A549 (cell line): ENCODE measurements around the gene WFIKKN1.

Source experiments
- CTCF ChIP-seq: fragments of >200 bp; sonication (Bioruptor Twin); formaldehyde crosslinking; IDR thresholded peaks from 3 replicates; pipeline ENCODE4 v1.5.1; 2016
- EHMT2 ChIP-seq: fragments of 200-600 bp; sonication (generic); IDR thresholded peaks from 2 replicates; pipeline ENCODE4 v1.6.1; 2016; ENCODE audit warnings: antibody characterized with exemption, low read depth, mild to moderate bottlenecking, moderate library complexity
- PBX3 ChIP-seq: IDR thresholded peaks from 2 replicates; pipeline ENCODE4 v1.6.1; 2012
- POLR2A ChIP-seq: IDR thresholded peaks from 2 replicates; pipeline ENCODE4 v1.6.1; 2012; ENCODE audit warnings: mild to moderate bottlenecking, low read length
- RAD21 ChIP-seq, 2 experiments: fragments of >200 bp in 1 of 2; sonication (Bioruptor Twin) in 1 of 2; formaldehyde crosslinking in 1 of 2; IDR thresholded peaks in 1 of 2; conservative IDR thresholded peaks in 1 of 2; 2 replicates in 1 of 2; 3 replicates in 1 of 2; pipeline ENCODE4 v1.6.1; 2012 to 2018; ENCODE audit warnings: inconsistent platforms in 1 of 2
- REST ChIP-seq: fragments of 200-600 bp; sonication (generic); IDR thresholded peaks from 2 replicates; pipeline ENCODE4 v1.6.1; 2016; ENCODE audit warnings: antibody characterized with exemption, mild to moderate bottlenecking, moderate library complexity

DNA sequence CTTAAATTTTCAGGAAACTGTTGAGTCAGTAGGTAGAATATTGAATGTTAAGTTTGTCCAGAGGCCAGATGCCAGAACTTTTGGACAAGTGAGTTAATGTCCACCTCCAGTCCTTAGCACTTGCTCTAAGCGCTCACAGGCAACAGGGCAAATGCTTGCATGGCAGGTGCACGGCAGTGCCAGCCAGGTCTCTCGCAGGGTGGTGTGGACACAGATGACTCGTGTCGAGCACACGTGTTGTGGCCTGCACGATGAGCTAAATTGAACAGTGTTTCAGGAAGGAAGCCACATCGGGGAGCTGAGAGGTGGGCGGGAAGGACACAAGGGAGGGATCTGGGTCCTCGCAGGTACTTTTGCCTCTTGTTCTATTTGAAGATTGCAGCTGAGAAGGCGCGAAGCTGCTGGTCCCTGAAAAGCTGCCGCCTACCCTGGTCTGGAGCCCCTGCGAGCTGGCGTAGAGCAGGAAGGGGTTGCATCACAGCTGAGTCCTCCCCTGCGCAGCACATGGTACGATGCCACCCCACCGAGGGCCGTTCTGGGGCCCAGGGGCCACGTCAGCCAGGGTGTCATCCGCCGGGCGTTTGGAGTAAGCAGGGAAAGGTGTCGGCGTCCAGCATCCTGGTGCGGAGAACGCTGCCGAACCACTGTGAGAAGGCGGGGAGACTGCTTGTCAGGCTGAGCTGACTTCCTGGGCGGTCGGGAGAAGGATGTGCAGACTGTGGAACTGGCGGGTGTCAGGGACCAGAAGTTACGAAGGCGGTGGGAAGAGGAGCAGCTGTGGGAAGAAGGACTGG, 34.6 kb upstream of the WFIKKN1 start:
- no peak for TF ChIP-seq PBX3
- TF ChIP-seq REST, result no peak
- no peak for TF ChIP-seq POLR2A
- no peak for TF ChIP-seq RAD21 (conservative IDR thresholded peaks at IDR 0.05 in 1 of 2, IDR thresholded peaks at IDR 0.05 in 1 of 2)
- TF ChIP-seq CTCF, result no peak
- TF ChIP-seq EHMT2, result no peak
